ENCODE measurements around the gene SATB1.

DNA sequence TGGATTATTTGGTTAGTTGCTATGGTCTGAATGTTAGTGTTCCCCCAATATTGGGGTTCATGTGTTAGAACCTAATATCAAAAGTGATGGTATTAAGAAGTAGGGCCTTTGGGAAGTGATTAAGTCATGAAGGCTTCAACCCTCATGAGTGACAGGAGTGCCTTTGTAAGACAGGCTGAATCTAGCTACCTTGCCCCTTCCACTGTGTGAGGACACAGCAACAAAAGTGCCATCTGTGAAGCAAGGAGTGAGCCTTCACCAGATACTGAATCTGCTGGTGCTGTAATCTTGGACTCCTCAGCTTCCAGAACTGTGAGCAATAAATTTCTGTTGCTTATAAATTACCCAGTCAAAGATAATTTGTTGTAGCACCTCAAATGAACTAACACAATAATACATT is 22.6 kb upstream of the SATB1 start:
- TF ChIP-seq SP1 (IDR thresholded peaks at IDR 0.05; ENCODE audit: low read depth, low read length) (no peak), BRCA1 (IDR thresholded peaks at IDR 0.05; ENCODE audit: low read depth, low read length) (no peak)
- TF ChIP-seq, protein P1, sequence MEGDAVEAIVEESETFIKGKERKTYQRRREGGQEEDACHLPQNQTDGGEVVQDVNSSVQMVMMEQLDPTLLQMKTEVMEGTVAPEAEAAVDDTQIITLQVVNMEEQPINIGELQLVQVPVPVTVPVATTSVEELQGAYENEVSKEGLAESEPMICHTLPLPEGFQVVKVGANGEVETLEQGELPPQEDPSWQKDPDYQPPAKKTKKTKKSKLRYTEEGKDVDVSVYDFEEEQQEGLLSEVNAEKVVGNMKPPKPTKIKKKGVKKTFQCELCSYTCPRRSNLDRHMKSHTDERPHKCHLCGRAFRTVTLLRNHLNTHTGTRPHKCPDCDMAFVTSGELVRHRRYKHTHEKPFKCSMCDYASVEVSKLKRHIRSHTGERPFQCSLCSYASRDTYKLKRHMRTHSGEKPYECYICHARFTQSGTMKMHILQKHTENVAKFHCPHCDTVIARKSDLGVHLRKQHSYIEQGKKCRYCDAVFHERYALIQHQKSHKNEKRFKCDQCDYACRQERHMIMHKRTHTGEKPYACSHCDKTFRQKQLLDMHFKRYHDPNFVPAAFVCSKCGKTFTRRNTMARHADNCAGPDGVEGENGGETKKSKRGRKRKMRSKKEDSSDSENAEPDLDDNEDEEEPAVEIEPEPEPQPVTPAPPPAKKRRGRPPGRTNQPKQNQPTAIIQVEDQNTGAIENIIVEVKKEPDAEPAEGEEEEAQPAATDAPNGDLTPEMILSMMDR (IDR thresholded peaks at IDR 0.05; ENCODE audit: control extremely low read depth in 1 of 3, insufficient read depth in 1 of 3, low read depth in 1 of 3, low read length in 3 of 3) = no peak

All from H1 (cell line).